Tibial nerve (tissue), 4 donors: ENCODE results near the gene TJAP1.
"Not testable (repeated sequence)": the region's sequence is repeated elsewhere in the genome, so short reads cannot be mapped to it uniquely, and the experiment has no call there.

Experiments used
- EP300 ChIP-seq, 2 donors: sonication (generic); formaldehyde crosslinking; IDR thresholded peaks; one replicate each; pipeline ENCODE4 v1.6.1; 2017; ENCODE audit warnings: antibody characterized with exemption in 2 of 2, mild to moderate bottlenecking in 1 of 2
- POLR2A ChIP-seq, 2 donors: fragments of 450-650 bp; IDR thresholded peaks; one replicate each; pipeline ENCODE4 v1.6.1; 2017; ENCODE audit warnings: antibody characterized with exemption in 2 of 2, mild to moderate bottlenecking in 2 of 2, moderate library complexity in 2 of 2
- TF ChIP-seq, protein P1 (sequence below), 5 experiments: fragments of 200-600 bp in 3 of 5; fragments of 450-650 bp in 2 of 5; sonication (generic) in 3 of 5; IDR thresholded peaks; one replicate each; pipeline ENCODE4 v1.5.1; 2016 to 2019; ENCODE audit warnings: antibody characterized with exemption in 5 of 5, mild to moderate bottlenecking in 3 of 5, moderate library complexity in 2 of 5

GRCh38 chr6:43467265-43467664 is 10.1 kb upstream of the TJAP1 start:
- TF ChIP-seq, protein P1, sequence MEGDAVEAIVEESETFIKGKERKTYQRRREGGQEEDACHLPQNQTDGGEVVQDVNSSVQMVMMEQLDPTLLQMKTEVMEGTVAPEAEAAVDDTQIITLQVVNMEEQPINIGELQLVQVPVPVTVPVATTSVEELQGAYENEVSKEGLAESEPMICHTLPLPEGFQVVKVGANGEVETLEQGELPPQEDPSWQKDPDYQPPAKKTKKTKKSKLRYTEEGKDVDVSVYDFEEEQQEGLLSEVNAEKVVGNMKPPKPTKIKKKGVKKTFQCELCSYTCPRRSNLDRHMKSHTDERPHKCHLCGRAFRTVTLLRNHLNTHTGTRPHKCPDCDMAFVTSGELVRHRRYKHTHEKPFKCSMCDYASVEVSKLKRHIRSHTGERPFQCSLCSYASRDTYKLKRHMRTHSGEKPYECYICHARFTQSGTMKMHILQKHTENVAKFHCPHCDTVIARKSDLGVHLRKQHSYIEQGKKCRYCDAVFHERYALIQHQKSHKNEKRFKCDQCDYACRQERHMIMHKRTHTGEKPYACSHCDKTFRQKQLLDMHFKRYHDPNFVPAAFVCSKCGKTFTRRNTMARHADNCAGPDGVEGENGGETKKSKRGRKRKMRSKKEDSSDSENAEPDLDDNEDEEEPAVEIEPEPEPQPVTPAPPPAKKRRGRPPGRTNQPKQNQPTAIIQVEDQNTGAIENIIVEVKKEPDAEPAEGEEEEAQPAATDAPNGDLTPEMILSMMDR (IDR thresholded peaks at IDR 0.05): not testable (repeated sequence)
- not testable (repeated sequence) for TF ChIP-seq EP300, POLR2A (IDR thresholded peaks at IDR 0.05)
